HepG2 (cell line): ENCODE data around the gene FGD6. TPM values are rescaled to one million over a fixed set of nuclear protein-coding genes. Genes with fewer than 3 reads are reported as not detected.

ENCODE experiments used
- ATAC-seq: fragments of 200-7000 bp; cut with Tn5 transposase; 3 replicates; pipeline ENCODE4 v1.9.1; 2020; ENCODE audit warnings: mild to moderate bottlenecking, moderate library complexity
- BruUV-seq: library from RNA; stranded (reverse); fragments of 400-500 nt; replicated peaks from 2 replicates; lab custom pipeline; 2021; lab: Mats Ljungman, UMichigan
- CTCF ChIA-PET: fragments of 300-600 bp; formaldehyde crosslinking; extraction: SDS; loops from one replicate; lab custom pipeline; 2021; ENCODE audit warnings: low total read pairs, inconsistent platforms, low intra/inter-chr PET ratio; lab: Yijun Ruan, JAX
- POLR2A ChIA-PET: fragments of 350-600 bp; sonication (Branson Sonifier 250); formaldehyde crosslinking; loops from one replicate; lab custom pipeline; 2020; ENCODE audit warnings: antibody characterized with exemption, inconsistent platforms; lab: Yijun Ruan, JAX
- DNase-seq: peaks from one replicate; pipeline ENCODE4 v3.0.0-alpha.2; 2015; ENCODE audit warnings: low spot score
- FAIRE-seq: peaks from 3 replicates; lab custom pipeline; 2011; peaks lifted over from hg19 to GRCh38; lab: Jason Lieb, UNC
- H2AFZ ChIP-seq: one replicate; pipeline ENCODE4 v1.6.1; 2011; ENCODE audit warnings: low read length, inconsistent platforms
- H3K27ac ChIP-seq: fragments of 300-600 bp; 3 replicates; pipeline ENCODE4 v1.8.0; 2011; ENCODE audit warnings: mixed run types, mild to moderate bottlenecking, mixed read lengths, low read length, inconsistent platforms; ENCODE audit not compliant: insufficient read depth; ENCODE audit errors: extremely low read length
- H3K27me3 ChIP-seq, 2 experiments: fragments of 200-600 bp in 1 of 2; 2 replicates in 1 of 2; 3 replicates in 1 of 2; pipeline versions ENCODE4 v1.6.0 to v1.8.0; 2011; ENCODE audit warnings: low read length in 2 of 2, mild to moderate bottlenecking in 2 of 2, moderate library complexity in 2 of 2, inconsistent platforms in 1 of 2; ENCODE audit not compliant: insufficient read depth in 2 of 2, control insufficient read depth in 1 of 2
- H3K36me3 ChIP-seq, 2 experiments: fragments of 200-600 bp in 1 of 2; replicated peaks in 1 of 2; 2 replicates in 1 of 2; 3 replicates in 1 of 2; pipeline versions ENCODE4 v1.5.1 to v1.8.0; 2011; ENCODE audit warnings: low read length in 2 of 2, inconsistent platforms in 1 of 2; ENCODE audit not compliant: insufficient read depth in 2 of 2, control insufficient read depth in 1 of 2
- H3K4me1 ChIP-seq: 2 replicates; pipeline ENCODE4 v1.5.1; 2012; ENCODE audit warnings: low read length, inconsistent platforms; ENCODE audit not compliant: insufficient read depth
- H3K4me2 ChIP-seq: 2 replicates; pipeline ENCODE4 v1.6.0; 2011; ENCODE audit warnings: low read depth, low read length, inconsistent platforms
- H3K4me3 ChIP-seq, 3 experiments: fragments of 200-600 bp in 1 of 3; sonication (generic), shearing (Covaris generic) in 1 of 3; replicated peaks in 1 of 3; 2 replicates each; pipeline ENCODE4 v1.5.1; 2011 to 2016; ENCODE audit warnings: low read length in 3 of 3, inconsistent platforms in 2 of 3, low read depth in 2 of 3, mild to moderate bottlenecking in 2 of 3, control low read depth in 1 of 3, mixed read lengths in 1 of 3; ENCODE audit not compliant: insufficient read depth in 1 of 3
- H3K79me2 ChIP-seq: one replicate; pipeline ENCODE4 v1.6.1; 2011; ENCODE audit warnings: low read length, inconsistent platforms; ENCODE audit not compliant: insufficient read depth
- H3K9ac ChIP-seq: 2 replicates; pipeline ENCODE4 v1.6.0; 2011; ENCODE audit warnings: mild to moderate bottlenecking, low read depth, low read length, inconsistent platforms; ENCODE audit not compliant: insufficient read depth
- H3K9me3 ChIP-seq: 2 replicates; pipeline ENCODE4 v1.5.1; 2012; ENCODE audit warnings: mild to moderate bottlenecking, low read length
- H4K20me1 ChIP-seq: 2 replicates; pipeline ENCODE4 v1.6.0; 2011; ENCODE audit warnings: inconsistent platforms, mild to moderate bottlenecking, low read length, moderate library complexity; ENCODE audit not compliant: insufficient read depth
- ARNT ChIP-seq: fragments of 450-650 bp; IDR thresholded peaks from 2 replicates; pipeline ENCODE4 v1.6.1; 2017
- ATF1 ChIP-seq: IDR thresholded peaks from 2 replicates; pipeline ENCODE4 v1.6.1; 2016; ENCODE audit warnings: mild to moderate bottlenecking, control low read depth
- BRCA1 ChIP-seq: sonication (generic); formaldehyde crosslinking; IDR thresholded peaks from 2 replicates; pipeline ENCODE4 v1.4.0; 2020; ENCODE audit warnings: missing genetic modification reagents
- FOXJ3 ChIP-seq: sonication (generic); formaldehyde crosslinking; IDR thresholded peaks from 2 replicates; pipeline ENCODE4 v1.4.0; 2020; ENCODE audit warnings: missing genetic modification reagents, mild to moderate bottlenecking, borderline replicate concordance
- JARID2 ChIP-seq: sonication (generic); formaldehyde crosslinking; IDR thresholded peaks from 2 replicates; pipeline ENCODE4 v1.8.1; 2023; ENCODE audit warnings: missing genetic modification reagents, inconsistent platforms; ENCODE audit not compliant: insufficient replicate concordance
- LCORL ChIP-seq, 2 experiments: fragments of 450-650 bp in 1 of 2; sonication (generic) in 1 of 2; formaldehyde crosslinking in 1 of 2; IDR thresholded peaks; 2 replicates each; pipeline versions ENCODE4 v1.5.0 to v1.6.1; 2017 to 2020; ENCODE audit warnings: antibody characterized with exemption in 1 of 2, missing genetic modification reagents in 1 of 2
- MBD4 ChIP-seq: IDR thresholded peaks from 2 replicates; pipeline ENCODE4 v1.6.1; 2012; ENCODE audit warnings: low read length, inconsistent platforms, borderline replicate concordance
- NONO ChIP-seq, 2 experiments: fragments of 450-650 bp in 1 of 2; sonication (generic) in 1 of 2; formaldehyde crosslinking in 1 of 2; IDR thresholded peaks in 1 of 2; conservative IDR thresholded peaks in 1 of 2; 2 replicates each; pipeline versions ENCODE4 v1.6.1 to v1.8.0; 2017 to 2022; ENCODE audit warnings: mild to moderate bottlenecking in 1 of 2, missing genetic modification reagents in 1 of 2, moderate library complexity in 1 of 2
- NRL ChIP-seq: sonication (generic); formaldehyde crosslinking; IDR thresholded peaks from 2 replicates; pipeline ENCODE4 v1.5.0; 2020; ENCODE audit warnings: missing genetic modification reagents, mild to moderate bottlenecking, moderate library complexity, borderline replicate concordance
- ZBTB42 ChIP-seq: sonication (generic); formaldehyde crosslinking; IDR thresholded peaks from 2 replicates; pipeline ENCODE4 v1.5.0; 2020; ENCODE audit warnings: mild to moderate bottlenecking, missing genetic modification reagents
- ZFP36 ChIP-seq: fragments of 150-350 bp; IDR thresholded peaks from 2 replicates; pipeline ENCODE4 v1.6.1; 2018; ENCODE audit warnings: borderline replicate concordance, low read length, low read depth; ENCODE audit not compliant: partially characterized antibody
- ZNF484 ChIP-seq: sonication (generic); formaldehyde crosslinking; IDR thresholded peaks from 2 replicates; pipeline ENCODE4 v1.5.1; 2020; ENCODE audit warnings: mild to moderate bottlenecking, low read depth, missing genetic modification reagents, borderline replicate concordance
- ZNF549 ChIP-seq: sonication (generic); formaldehyde crosslinking; IDR thresholded peaks from 2 replicates; pipeline ENCODE4 v1.5.0; 2020; ENCODE audit warnings: missing genetic modification reagents
- WGBS: methylation state at CpG from one replicate; pipeline ENCODE4 v1.1.6; 2017; ENCODE audit warnings: low lambda C conversion rate; 5-methylcytosine and 5-hydroxymethylcytosine counted together
- in situ Hi-C: cut with HindIII; loops from 2 replicates; pipeline ENCODE4 v1.10.0; 2017; ENCODE audit warnings: low pct_unique_long_range_greater_than_20kb; ENCODE audit not compliant: extremely low pct_ligation_motif_present
- intact Hi-C: fragments of 100-400 bp; cut with micrococcal nuclease; formaldehyde crosslinking; loops from one replicate; pipeline ENCODE4 v1.10.0; 2022; ENCODE audit not compliant: unreplicated experiment
- polyA plus RNA-seq, 8 experiments: library from polyadenylated mRNA; depleted of rRNA in 3 of 8; stranded (reverse) in 7 of 8; unstranded in 1 of 8; fragments of >200 nt; fragmentation: Illumina TruSeq in 4 of 8; extraction: Trizol in 4 of 8; gene quantifications; 2 replicates each; pipeline versions ENCODE4 v1.2.1 to v1.2.3, GENCODE V29; 2011 to 2016; ENCODE audit warnings: low read depth in 4 of 8, missing spikeins in 1 of 8, mixed read lengths in 1 of 8; ENCODE audit not compliant: insufficient read depth in 1 of 8
- total RNA-seq, 5 experiments: library from RNA; depleted of rRNA; stranded (reverse); fragments of >200 nt; fragmentation: Illumina TruSeq; extraction: Trizol; gene quantifications; 2 replicates each; pipeline ENCODE4 v1.2.3, GENCODE V29; 2016; ENCODE audit warnings: low read depth in 1 of 5
- TF ChIP-seq, protein P1 (sequence below): sonication (generic); formaldehyde crosslinking; IDR thresholded peaks from 2 replicates; pipeline ENCODE4 v1.4.0; 2020; ENCODE audit warnings: mild to moderate bottlenecking, missing genetic modification reagents

The FGD6 gene
- total and polyA plus RNA-seq, 2 of the 13 experiments (the other 11 are each of a cell fraction or from before 2014, with no cell fraction given): 2.2 to 4.3 TPM

DNA sequence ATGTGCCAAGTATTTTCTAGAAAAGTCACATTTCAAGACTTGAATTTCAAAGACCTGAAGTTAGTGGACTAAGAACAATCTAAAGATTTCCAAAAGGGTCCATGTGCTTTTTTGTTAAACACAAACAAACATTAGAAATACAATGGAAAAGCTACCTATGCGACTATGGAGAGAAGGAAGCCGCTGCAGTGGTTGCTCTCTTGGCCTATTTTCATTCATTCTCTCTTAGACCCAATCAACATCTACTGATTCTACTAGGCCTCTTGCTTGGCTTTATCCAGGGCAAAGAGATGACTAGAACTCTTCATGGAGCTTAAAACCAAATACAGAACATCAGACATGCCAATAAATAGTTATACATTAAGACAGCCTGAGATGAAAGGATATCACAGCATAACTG lies 9.9 kb downstream of the FGD6 start:
- H4K20me1 ChIP-seq: no peaks in the 10 kb centered on the region
- no peak for DNase-seq
- no peaks in the 10 kb centered on the region for H3K9me3 ChIP-seq
- H3K4me2 ChIP-seq: no peak overlapping the region
- no peaks in the 10 kb centered on the region for H3K4me1 ChIP-seq
- no TSS peak for BruUV-seq
- H2AFZ ChIP-seq: no peak overlapping the region
- no peak overlapping the region for H3K9ac ChIP-seq
- no peak overlapping the region for H3K27ac ChIP-seq
- 96% methylated on average over 2 of the region's 2 CpGs for WGBS
- in situ Hi-C loops (no loop called here), intact Hi-C loops (no loop called here)
- H3K79me2 ChIP-seq: no peaks in the 10 kb centered on the region
- H3K27me3 ChIP-seq: no peaks in the 10 kb centered on the region
- no peak overlapping the region for H3K4me3 ChIP-seq
- POLR2A ChIA-PET: interaction anchor here (0.9 kb wide), 1 partner anchor 9 kb away, joined by 4 read pairs; the partner anchor contains the start of gene FGD6
- FAIRE-seq: no peak
- CTCF ChIA-PET: no interaction called here
- no peak for ATAC-seq
- TF ChIP-seq NRL (CRISPR knock-in tag) (no peak), ZNF484 (CRISPR knock-in tag) (no peak), NONO (IDR thresholded peaks at IDR 0.05) (no peak), NONO (CRISPR knock-in tag; conservative IDR thresholded peaks at IDR 0.05) (no peak), ZBTB42 (CRISPR knock-in tag) (no peak), MBD4 (no peak), ATF1 (no peak), LCORL (IDR thresholded peaks at IDR 0.05) (no peak), LCORL (CRISPR knock-in tag; IDR thresholded peaks at IDR 0.05) (no peak), JARID2 (CRISPR knock-in tag) (no peak)
- peaks cover 0 to 6% of the 10 kb centered on the region in 2 experiments; a peak in 2 of 5 replicates for H3K36me3 ChIP-seq

DNA sequence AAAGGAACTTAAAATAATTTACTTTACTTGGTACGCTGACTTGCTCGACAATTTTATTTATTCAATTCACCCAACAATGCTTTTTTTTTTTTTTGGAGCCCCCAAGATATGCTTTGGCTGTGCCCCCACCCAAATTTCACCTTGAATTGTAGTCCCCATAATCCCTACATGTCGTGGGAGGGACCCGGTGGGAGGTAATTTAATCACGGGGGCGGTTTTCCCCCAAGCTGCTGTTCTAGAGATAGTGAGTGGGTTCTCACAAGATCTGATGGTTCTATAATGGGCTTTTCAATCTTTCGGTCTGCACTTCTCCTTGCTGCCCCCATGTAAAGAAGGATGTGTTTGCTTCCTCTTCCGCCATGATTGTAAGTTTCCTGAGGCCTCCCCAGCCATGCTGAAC lies 10.4 kb downstream of the FGD6 start:
- no peak overlapping the region for H3K4me2 ChIP-seq
- H2AFZ ChIP-seq: no peak overlapping the region
- in situ Hi-C loops (no loop called here), intact Hi-C loops (no loop called here)
- no peaks in the 10 kb centered on the region for H4K20me1 ChIP-seq
- H3K27ac ChIP-seq: no peak overlapping the region
- H3K27me3 ChIP-seq: no peaks in the 10 kb centered on the region
- ChIA-PET CTCF (no interaction called here), POLR2A (no interaction called here)
- H3K79me2 ChIP-seq: no peaks in the 10 kb centered on the region
- H3K9me3 ChIP-seq: no peaks in the 10 kb centered on the region
- H3K9ac ChIP-seq: no peak overlapping the region
- H3K4me1 ChIP-seq: no peaks in the 10 kb centered on the region
- no TSS peak for BruUV-seq
- ATAC-seq (no peak), FAIRE-seq (no peak), DNase-seq (no peak)
- H3K4me3 ChIP-seq: no peak overlapping the region
- peaks cover 0 to 6% of the 10 kb centered on the region in 2 experiments; a peak in 2 of 5 replicates for H3K36me3 ChIP-seq
- WGBS: 97% methylated on average over 8 of the region's 8 CpGs
- TF ChIP-seq ZNF549 (CRISPR knock-in tag) (no peak), BRCA1 (CRISPR knock-in tag) (no peak), ZFP36 (no peak), FOXJ3 (no peak), ARNT (no peak)
- TF ChIP-seq, protein P1, sequence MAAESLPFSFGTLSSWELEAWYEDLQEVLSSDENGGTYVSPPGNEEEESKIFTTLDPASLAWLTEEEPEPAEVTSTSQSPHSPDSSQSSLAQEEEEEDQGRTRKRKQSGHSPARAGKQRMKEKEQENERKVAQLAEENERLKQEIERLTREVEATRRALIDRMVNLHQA: no peak
